ENCODE measurements around the gene PLEKHM3. TPM values are rescaled to one million over a fixed set of nuclear protein-coding genes. Genes with fewer than 3 reads are reported as not detected.

The PLEKHM3 gene
- total and polyA plus RNA-seq, 4 donors = 3.0 to 18.3 (median 5.5) TPM

DNA sequence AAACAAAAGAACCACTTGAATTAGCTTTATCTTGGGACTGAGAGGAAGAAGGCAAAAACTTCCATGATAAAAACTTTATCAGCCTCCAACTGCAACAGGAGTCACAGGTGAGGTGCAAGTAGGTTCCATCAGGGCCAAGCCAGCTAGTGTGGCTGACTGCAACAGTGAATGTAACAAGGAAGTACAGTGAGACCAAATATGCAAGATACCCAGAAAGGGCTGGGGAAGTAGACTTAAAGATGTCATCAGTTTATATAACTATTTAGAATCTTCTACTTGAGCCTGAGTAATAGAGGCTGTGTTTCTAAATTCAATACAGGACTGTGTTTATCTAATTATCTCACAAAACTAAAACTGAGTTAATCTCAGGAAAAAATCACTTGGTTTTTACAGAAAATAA is 14.8 kb downstream of the PLEKHM3 start:
- Histone ChIP-seq H3K4me3 (ENCODE audit: low read depth in 1 of 3, low read length in 3 of 3) (no peak overlapping the region), H3K27ac (ENCODE audit: low read depth in 1 of 2, low read length in 2 of 2) (no peak overlapping the region), H3K4me1 (ENCODE audit: control insufficient read depth in 4 of 4, insufficient read depth in 4 of 4, low read length in 3 of 4) (peaks cover 0 to 3% (median under 1%) of the 10 kb centered on the region in 4 donors), H3K9me3 (ENCODE audit: control insufficient read depth in 4 of 4, low read length in 3 of 4) (no peaks in the 10 kb centered on the region), H3K36me3 (ENCODE audit: control insufficient read depth in 4 of 4, insufficient read depth in 3 of 4, low read depth in 1 of 4, low read length in 3 of 4) (no peaks in the 10 kb centered on the region), H3K27me3 (ENCODE audit: control insufficient read depth in 4 of 4, insufficient read depth in 4 of 4, low read length in 3 of 4) (no peaks in the 10 kb centered on the region), H3K9ac (ENCODE audit: low read depth in 1 of 2, low read length in 2 of 2) (no peak overlapping the region)
- TF ChIP-seq, protein P1, sequence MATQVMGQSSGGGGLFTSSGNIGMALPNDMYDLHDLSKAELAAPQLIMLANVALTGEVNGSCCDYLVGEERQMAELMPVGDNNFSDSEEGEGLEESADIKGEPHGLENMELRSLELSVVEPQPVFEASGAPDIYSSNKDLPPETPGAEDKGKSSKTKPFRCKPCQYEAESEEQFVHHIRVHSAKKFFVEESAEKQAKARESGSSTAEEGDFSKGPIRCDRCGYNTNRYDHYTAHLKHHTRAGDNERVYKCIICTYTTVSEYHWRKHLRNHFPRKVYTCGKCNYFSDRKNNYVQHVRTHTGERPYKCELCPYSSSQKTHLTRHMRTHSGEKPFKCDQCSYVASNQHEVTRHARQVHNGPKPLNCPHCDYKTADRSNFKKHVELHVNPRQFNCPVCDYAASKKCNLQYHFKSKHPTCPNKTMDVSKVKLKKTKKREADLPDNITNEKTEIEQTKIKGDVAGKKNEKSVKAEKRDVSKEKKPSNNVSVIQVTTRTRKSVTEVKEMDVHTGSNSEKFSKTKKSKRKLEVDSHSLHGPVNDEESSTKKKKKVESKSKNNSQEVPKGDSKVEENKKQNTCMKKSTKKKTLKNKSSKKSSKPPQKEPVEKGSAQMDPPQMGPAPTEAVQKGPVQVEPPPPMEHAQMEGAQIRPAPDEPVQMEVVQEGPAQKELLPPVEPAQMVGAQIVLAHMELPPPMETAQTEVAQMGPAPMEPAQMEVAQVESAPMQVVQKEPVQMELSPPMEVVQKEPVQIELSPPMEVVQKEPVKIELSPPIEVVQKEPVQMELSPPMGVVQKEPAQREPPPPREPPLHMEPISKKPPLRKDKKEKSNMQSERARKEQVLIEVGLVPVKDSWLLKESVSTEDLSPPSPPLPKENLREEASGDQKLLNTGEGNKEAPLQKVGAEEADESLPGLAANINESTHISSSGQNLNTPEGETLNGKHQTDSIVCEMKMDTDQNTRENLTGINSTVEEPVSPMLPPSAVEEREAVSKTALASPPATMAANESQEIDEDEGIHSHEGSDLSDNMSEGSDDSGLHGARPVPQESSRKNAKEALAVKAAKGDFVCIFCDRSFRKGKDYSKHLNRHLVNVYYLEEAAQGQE (IDR thresholded peaks at IDR 0.05) = no peak
- DNase-seq (ENCODE audit: low spot score) = no peak

DNA sequence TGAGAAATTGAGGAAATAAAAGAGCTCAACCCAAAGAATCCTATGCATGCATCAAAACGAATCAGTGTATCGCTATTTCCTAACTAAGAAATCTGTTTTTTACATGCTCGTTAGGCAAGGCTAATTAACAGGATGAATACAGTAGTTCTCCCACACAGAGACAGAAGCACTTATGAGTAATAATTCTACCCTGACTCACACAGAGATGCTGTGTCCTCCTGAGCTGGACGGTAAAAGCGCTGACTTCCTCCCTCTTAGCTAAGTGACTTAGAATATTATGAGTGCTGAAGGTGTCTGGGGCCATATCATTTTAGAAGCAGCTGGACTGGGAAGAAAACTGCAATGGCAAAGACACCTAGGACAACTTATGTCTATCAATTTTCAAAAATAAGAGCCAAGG is 18.5 kb downstream of the PLEKHM3 start:
- Histone ChIP-seq H3K27ac (ENCODE audit: low read depth in 1 of 2, low read length in 2 of 2) (no peak overlapping the region), H3K9me3 (ENCODE audit: control insufficient read depth in 4 of 4, low read length in 3 of 4) (no peaks in the 10 kb centered on the region), H3K36me3 (ENCODE audit: control insufficient read depth in 4 of 4, insufficient read depth in 3 of 4, low read depth in 1 of 4, low read length in 3 of 4) (no peaks in the 10 kb centered on the region), H3K4me3 (ENCODE audit: low read depth in 1 of 3, low read length in 3 of 3) (no peak overlapping the region), H3K27me3 (ENCODE audit: control insufficient read depth in 4 of 4, insufficient read depth in 4 of 4, low read length in 3 of 4) (no peaks in the 10 kb centered on the region), H3K9ac (ENCODE audit: low read depth in 1 of 2, low read length in 2 of 2) (no peak overlapping the region), H3K4me1 (ENCODE audit: control insufficient read depth in 4 of 4, insufficient read depth in 4 of 4, low read length in 3 of 4) (no peaks in the 10 kb centered on the region)
- TF ChIP-seq, protein P2, sequence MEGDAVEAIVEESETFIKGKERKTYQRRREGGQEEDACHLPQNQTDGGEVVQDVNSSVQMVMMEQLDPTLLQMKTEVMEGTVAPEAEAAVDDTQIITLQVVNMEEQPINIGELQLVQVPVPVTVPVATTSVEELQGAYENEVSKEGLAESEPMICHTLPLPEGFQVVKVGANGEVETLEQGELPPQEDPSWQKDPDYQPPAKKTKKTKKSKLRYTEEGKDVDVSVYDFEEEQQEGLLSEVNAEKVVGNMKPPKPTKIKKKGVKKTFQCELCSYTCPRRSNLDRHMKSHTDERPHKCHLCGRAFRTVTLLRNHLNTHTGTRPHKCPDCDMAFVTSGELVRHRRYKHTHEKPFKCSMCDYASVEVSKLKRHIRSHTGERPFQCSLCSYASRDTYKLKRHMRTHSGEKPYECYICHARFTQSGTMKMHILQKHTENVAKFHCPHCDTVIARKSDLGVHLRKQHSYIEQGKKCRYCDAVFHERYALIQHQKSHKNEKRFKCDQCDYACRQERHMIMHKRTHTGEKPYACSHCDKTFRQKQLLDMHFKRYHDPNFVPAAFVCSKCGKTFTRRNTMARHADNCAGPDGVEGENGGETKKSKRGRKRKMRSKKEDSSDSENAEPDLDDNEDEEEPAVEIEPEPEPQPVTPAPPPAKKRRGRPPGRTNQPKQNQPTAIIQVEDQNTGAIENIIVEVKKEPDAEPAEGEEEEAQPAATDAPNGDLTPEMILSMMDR (IDR thresholded peaks at IDR 0.05; ENCODE audit: low read depth, low read length, missing input control) = no peak
- TF ChIP-seq YY1 (IDR thresholded peaks at IDR 0.05) (no peak), FOXA2 (IDR thresholded peaks at IDR 0.05) (no peak)
- TF ChIP-seq, protein P3, sequence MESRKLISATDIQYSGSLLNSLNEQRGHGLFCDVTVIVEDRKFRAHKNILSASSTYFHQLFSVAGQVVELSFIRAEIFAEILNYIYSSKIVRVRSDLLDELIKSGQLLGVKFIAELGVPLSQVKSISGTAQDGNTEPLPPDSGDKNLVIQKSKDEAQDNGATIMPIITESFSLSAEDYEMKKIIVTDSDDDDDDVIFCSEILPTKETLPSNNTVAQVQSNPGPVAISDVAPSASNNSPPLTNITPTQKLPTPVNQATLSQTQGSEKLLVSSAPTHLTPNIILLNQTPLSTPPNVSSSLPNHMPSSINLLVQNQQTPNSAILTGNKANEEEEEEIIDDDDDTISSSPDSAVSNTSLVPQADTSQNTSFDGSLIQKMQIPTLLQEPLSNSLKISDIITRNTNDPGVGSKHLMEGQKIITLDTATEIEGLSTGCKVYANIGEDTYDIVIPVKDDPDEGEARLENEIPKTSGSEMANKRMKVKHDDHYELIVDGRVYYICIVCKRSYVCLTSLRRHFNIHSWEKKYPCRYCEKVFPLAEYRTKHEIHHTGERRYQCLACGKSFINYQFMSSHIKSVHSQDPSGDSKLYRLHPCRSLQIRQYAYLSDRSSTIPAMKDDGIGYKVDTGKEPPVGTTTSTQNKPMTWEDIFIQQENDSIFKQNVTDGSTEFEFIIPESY (IDR thresholded peaks at IDR 0.05) = no peak
- TF ChIP-seq, protein P4, sequence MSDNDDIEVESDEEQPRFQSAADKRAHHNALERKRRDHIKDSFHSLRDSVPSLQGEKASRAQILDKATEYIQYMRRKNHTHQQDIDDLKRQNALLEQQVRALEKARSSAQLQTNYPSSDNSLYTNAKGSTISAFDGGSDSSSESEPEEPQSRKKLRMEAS (IDR thresholded peaks at IDR 0.05) = no peak
- WGBS = 92% methylated on average over 5 of the region's 5 CpGs
- no peak for DNase-seq (ENCODE audit: low spot score)

DNA sequence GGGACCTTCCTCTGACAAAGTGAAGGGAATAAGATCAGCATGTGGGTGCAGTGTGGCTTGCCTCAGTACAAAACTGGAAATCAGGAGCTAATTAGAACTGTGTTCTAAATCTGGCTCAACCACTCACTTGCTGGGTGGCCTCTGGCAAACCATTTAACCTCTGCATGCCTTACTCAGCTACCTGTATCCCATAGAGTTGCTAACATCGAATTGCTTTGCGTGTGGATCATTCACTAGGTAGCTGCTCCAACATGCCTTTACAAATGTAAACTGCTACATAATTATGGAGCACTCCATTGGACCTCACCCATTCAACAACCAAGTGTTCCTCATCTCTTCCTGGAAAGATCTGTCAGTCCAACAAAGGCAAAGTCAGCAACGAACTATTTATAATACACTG is 19.0 kb downstream of the PLEKHM3 start:
- Histone ChIP-seq H3K27me3 (ENCODE audit: control insufficient read depth in 4 of 4, insufficient read depth in 4 of 4, low read length in 3 of 4) (no peaks in the 10 kb centered on the region), H3K4me1 (ENCODE audit: control insufficient read depth in 4 of 4, insufficient read depth in 4 of 4, low read length in 3 of 4) (no peaks in the 10 kb centered on the region), H3K27ac (ENCODE audit: low read depth in 1 of 2, low read length in 2 of 2) (no peak overlapping the region), H3K36me3 (ENCODE audit: control insufficient read depth in 4 of 4, insufficient read depth in 3 of 4, low read depth in 1 of 4, low read length in 3 of 4) (peaks cover 0 to 5% (median 2%) of the 10 kb centered on the region in 4 donors), H3K9ac (ENCODE audit: low read depth in 1 of 2, low read length in 2 of 2) (no peak overlapping the region), H3K9me3 (ENCODE audit: control insufficient read depth in 4 of 4, low read length in 3 of 4) (no peaks in the 10 kb centered on the region), H3K4me3 (ENCODE audit: low read depth in 1 of 3, low read length in 3 of 3) (no peak overlapping the region)
- WGBS = 90% methylated on average over 3 of the region's 3 CpGs
- TF ChIP-seq GABPA (IDR thresholded peaks at IDR 0.05 in 1 of 2, conservative IDR thresholded peaks at IDR 0.05 in 1 of 2) (no peak), RAD21 (IDR thresholded peaks at IDR 0.05) (no peak), FOXA2 (IDR thresholded peaks at IDR 0.05) (no peak), RXRA (IDR thresholded peaks at IDR 0.05) (no peak)
- TF ChIP-seq, protein P2 (IDR thresholded peaks at IDR 0.05; ENCODE audit: low read depth, low read length, missing input control) = no peak
- no peak for DNase-seq (ENCODE audit: low spot score)

All from liver (tissue), 9 donors.